ENCODE results near the gene SRD5A3.

Gene SRD5A3

DNA sequence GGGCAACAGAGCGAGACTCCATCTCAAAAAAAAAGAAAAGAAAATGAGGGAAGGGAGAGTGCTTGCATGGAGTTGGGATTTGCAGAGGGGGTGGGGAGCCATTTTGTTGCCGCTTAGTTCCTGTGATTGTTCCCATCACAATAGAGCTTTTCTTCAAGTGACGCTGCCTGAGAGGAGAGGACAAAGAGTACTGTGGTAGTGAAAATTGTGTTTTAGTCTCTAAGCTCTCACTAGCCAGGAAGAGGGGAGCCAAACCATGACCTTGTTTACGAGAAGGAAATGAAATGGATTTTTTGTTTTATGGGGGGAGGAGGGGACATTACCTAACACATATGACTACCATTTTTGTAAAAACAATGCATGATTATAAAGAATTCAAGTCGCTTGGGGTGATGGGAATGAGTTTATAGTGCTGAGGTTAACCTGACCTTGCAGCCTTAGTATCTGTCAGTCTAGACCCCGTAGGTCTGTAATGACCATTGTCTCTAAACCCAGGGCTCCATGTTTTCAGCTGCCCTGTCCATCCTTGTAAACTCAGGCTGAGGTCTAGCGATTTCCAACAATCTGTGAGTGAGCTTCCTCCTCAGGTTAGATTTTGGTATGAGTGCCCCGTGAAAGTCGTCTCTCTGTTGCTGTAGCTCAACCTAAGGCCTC is 18.8 kb downstream of the SRD5A3 start:
- no peak for DNase-seq (ENCODE audit: low read depth)
- TF ChIP-seq POLR2A (IDR thresholded peaks at IDR 0.05; ENCODE audit: extremely low read depth, insufficient read length) = no peak
- no peak overlapping the region for H3K4me3 ChIP-seq (ENCODE audit: low read depth, low read length)

DNA sequence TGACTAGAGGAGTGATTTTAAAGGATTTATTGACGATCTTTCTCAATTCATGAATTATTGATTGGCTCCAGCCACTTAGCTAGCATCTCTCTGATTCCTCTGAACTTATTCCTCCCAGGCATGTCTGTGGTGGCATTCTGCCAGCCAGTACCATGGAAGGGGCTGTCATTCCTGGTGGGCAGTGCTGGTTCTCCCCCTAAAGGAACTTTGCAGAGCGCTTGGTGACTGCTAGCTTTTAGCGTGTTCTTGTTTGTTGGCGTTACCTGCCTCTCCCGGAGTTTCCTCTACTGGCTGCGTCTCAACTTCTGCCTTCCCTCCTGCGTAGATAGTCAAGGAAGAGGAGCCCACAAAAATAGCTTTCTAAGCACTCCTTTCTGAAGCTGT is 19.3 kb downstream of the SRD5A3 start:
- TF ChIP-seq POLR2A (IDR thresholded peaks at IDR 0.05; ENCODE audit: extremely low read depth, insufficient read length) (no peak), MYC (IDR thresholded peaks at IDR 0.05; ENCODE audit: low read depth, low read length) (no peak)
- TF ChIP-seq, protein P1, sequence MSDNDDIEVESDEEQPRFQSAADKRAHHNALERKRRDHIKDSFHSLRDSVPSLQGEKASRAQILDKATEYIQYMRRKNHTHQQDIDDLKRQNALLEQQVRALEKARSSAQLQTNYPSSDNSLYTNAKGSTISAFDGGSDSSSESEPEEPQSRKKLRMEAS (IDR thresholded peaks at IDR 0.05; ENCODE audit: low read depth, low read length) = no peak
- TF ChIP-seq, protein P2, sequence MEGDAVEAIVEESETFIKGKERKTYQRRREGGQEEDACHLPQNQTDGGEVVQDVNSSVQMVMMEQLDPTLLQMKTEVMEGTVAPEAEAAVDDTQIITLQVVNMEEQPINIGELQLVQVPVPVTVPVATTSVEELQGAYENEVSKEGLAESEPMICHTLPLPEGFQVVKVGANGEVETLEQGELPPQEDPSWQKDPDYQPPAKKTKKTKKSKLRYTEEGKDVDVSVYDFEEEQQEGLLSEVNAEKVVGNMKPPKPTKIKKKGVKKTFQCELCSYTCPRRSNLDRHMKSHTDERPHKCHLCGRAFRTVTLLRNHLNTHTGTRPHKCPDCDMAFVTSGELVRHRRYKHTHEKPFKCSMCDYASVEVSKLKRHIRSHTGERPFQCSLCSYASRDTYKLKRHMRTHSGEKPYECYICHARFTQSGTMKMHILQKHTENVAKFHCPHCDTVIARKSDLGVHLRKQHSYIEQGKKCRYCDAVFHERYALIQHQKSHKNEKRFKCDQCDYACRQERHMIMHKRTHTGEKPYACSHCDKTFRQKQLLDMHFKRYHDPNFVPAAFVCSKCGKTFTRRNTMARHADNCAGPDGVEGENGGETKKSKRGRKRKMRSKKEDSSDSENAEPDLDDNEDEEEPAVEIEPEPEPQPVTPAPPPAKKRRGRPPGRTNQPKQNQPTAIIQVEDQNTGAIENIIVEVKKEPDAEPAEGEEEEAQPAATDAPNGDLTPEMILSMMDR (IDR thresholded peaks at IDR 0.05; ENCODE audit: low read depth, low read length) = no peak

DNA sequence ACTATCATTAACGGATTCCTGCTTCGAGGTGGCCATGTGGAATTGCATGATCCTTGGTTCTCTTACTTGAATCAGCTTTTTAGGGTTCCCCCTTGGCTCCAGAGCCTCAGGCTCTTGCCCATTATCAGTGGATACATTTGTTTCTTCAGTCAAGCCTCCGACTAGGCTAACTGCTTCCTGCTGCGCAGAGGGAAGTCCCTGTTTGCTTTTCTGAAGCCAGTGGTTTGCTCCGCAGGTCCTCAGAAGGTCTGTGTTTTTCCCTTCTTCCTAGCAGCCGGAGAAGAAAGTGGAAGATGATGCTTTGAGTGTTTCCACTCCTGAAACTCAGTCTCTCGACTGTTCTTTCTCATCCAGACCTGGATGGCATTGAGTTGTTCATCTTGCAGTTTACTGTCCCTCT is 20.6 kb downstream of the SRD5A3 start:
- no peak for TF ChIP-seq POLR2A (IDR thresholded peaks at IDR 0.05; ENCODE audit: extremely low read depth, insufficient read length)
- TF ChIP-seq, protein P1 (IDR thresholded peaks at IDR 0.05; ENCODE audit: low read depth, low read length) = no peak
- TF ChIP-seq, protein P2 (IDR thresholded peaks at IDR 0.05; ENCODE audit: low read depth, low read length) = no peak
- TF ChIP-seq MYC (IDR thresholded peaks at IDR 0.05; ENCODE audit: low read depth, low read length) = no peak
- DNase-seq (ENCODE audit: low read depth) = no peak
- H3K4me3 ChIP-seq (ENCODE audit: low read depth, low read length) = no peak overlapping the region

More for the DNA sequence above, 19.3 kb downstream of the SRD5A3 start:
- H3K4me3 ChIP-seq (ENCODE audit: low read depth, low read length) = no peak overlapping the region
- DNase-seq (ENCODE audit: low read depth) = no peak

DNA sequence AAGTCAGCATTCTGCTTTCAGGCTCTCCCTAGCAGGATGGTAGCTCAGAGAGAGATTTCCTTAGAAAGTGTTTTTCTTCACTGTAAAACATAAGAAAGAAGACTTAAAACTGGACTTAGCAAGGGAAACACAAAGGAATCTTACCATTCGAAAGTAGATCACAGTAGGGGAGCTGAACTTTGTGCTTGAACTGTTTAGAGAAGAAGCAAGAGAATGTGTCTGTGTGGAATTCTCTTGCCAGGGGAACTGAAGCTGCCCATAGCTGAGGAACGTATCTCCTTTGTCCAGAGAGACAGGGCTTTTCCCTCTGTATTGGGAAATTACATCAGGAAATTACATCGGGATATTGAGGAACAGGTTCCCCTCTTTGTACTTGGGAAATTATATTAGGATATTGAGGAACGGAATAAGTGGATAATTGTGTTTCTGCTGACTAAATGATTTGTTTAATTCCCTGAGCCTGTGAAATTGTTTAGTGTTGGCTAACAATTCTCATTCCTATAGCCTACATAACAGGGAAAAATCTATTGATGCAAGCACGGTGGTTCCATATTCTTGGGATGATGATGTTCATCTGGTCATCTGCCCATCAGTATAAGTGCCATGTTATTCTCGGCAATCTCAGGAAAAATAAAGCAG is 21.2 kb downstream of the SRD5A3 start:
- no peak overlapping the region for H3K4me3 ChIP-seq (ENCODE audit: low read depth, low read length)
- no peak for DNase-seq (ENCODE audit: low read depth)
- no peak for TF ChIP-seq MYC (IDR thresholded peaks at IDR 0.05; ENCODE audit: low read depth, low read length)
- TF ChIP-seq POLR2A (IDR thresholded peaks at IDR 0.05; ENCODE audit: extremely low read depth, insufficient read length) = no peak
- TF ChIP-seq, protein P1 (IDR thresholded peaks at IDR 0.05; ENCODE audit: low read depth, low read length) = no peak
- TF ChIP-seq, protein P2 (IDR thresholded peaks at IDR 0.05; ENCODE audit: low read depth, low read length) = no peak

DNA sequence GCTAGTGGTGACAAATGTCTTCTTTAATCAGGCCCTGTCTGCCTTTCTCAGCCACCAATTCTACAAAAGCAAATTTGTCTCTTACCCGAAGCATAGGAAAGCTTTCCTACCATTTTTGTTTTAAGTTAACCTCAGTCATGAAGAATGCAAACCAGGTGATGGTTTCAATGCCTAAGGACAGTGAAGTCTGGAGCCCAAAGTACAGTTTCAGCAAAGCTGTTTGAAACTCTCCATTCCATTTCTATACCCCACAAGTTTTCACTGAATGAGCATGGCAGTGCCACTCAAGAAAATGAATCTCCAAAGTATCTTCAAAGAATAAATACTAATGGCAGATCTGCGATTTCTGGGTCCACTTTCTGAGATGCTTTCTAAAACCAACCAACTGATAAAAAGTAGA is 23.9 kb downstream of the SRD5A3 start:
- DNase-seq (ENCODE audit: low read depth) = no peak
- no peak overlapping the region for H3K4me3 ChIP-seq (ENCODE audit: low read depth, low read length)
- TF ChIP-seq MYC (IDR thresholded peaks at IDR 0.05; ENCODE audit: low read depth, low read length) (no peak), POLR2A (IDR thresholded peaks at IDR 0.05; ENCODE audit: extremely low read depth, insufficient read length) (no peak)
- TF ChIP-seq, protein P2 (IDR thresholded peaks at IDR 0.05; ENCODE audit: low read depth, low read length) = no peak

DNA sequence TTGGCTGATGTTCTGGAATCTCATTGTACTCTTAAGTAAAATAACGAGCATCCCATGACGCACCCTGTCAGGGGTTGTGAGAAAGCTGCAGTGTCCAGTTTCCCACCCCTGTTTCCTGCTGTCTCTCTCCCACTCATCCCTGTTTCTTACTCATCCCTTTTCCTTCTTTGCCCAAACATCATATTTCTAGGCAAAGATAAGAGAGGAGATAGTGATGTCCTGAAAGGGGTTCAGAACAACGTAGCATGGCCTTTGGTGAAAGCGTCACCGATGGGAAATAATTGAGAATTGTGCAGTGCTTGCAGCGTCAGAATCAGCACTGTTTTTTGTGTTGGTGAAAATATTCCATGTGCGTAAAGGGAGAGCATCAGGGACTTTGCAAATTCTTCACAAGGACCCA is 26.2 kb downstream of the SRD5A3 start:
- no peak for DNase-seq (ENCODE audit: low read depth)
- H3K4me3 ChIP-seq (ENCODE audit: low read depth, low read length) = no peak overlapping the region
- TF ChIP-seq, protein P1 (IDR thresholded peaks at IDR 0.05; ENCODE audit: low read depth, low read length) = no peak
- TF ChIP-seq POLR2A (IDR thresholded peaks at IDR 0.05; ENCODE audit: extremely low read depth, insufficient read length) (no peak), MYC (IDR thresholded peaks at IDR 0.05; ENCODE audit: low read depth, low read length) (no peak)
- TF ChIP-seq, protein P2 (IDR thresholded peaks at IDR 0.05; ENCODE audit: low read depth, low read length) = no peak
